Thyroid gland (tissue), 4 donors: ENCODE results near the gene BTBD7.

ENCODE experiments used
- CTCF ChIP-seq, 6 experiments: fragments of 200-600 bp in 3 of 6; fragments of 450-650 bp in 3 of 6; sonication (generic) in 3 of 6; IDR thresholded peaks; one replicate each; pipeline ENCODE4 v1.5.1; 2016 to 2019; ENCODE audit warnings: antibody characterized with exemption in 6 of 6, mild to moderate bottlenecking in 2 of 6, inconsistent platforms in 1 of 6, moderate library complexity in 1 of 6
- POLR2A ChIP-seq, 2 donors: fragments of 450-650 bp; IDR thresholded peaks; one replicate each; pipeline ENCODE4 v1.6.1; 2017; ENCODE audit warnings: antibody characterized with exemption in 2 of 2, mild to moderate bottlenecking in 2 of 2, moderate library complexity in 1 of 2

GRCh38 chr14:93379831-93380230 lies 47.0 kb upstream of the BTBD7 start:
- TF ChIP-seq CTCF (IDR thresholded peaks at IDR 0.05) (no peak), POLR2A (IDR thresholded peaks at IDR 0.05) (no peak)
